Central memory CD8-positive, alpha-beta T cell (primary cell): ENCODE measurements around the gene SGO2.

ENCODE experiments used
- ATAC-seq: fragments of 150-1000 bp; cut with Tn5 transposase; replicated peaks from 2 replicates; pipeline ENCODE4 v1.10.0; 2022; ENCODE audit warnings: mild to moderate bottlenecking, moderate FRiP score, moderate number of reproducible peaks; ENCODE audit not compliant: poor library complexity, severe bottlenecking; ENCODE audit errors: extremely low read depth
- DNase-seq, 2 donors: peaks; one replicate each; pipeline ENCODE4 v3.0.0; 2021; ENCODE audit warnings: low spot score in 2 of 2
- H3K27ac Mint-ChIP-seq: one replicate; pipeline ENCODE4 v1.8.0; 2022; ENCODE audit warnings: low read depth, mild to moderate bottlenecking, moderate library complexity, mixed read lengths
- H3K27me3 Mint-ChIP-seq: one replicate; pipeline ENCODE4 v1.8.0; 2022; ENCODE audit warnings: mixed read lengths
- H3K36me3 Mint-ChIP-seq: one replicate; pipeline ENCODE4 v1.8.0; 2022; ENCODE audit warnings: mild to moderate bottlenecking, moderate library complexity, mixed read lengths; ENCODE audit not compliant: insufficient read depth
- H3K4me1 Mint-ChIP-seq: one replicate; pipeline ENCODE4 v1.8.0; 2022; ENCODE audit warnings: mixed read lengths
- H3K4me3 Mint-ChIP-seq: one replicate; pipeline ENCODE4 v1.8.0; 2022; ENCODE audit warnings: mild to moderate bottlenecking, moderate library complexity, mixed read lengths
- H3K9me3 Mint-ChIP-seq: one replicate; pipeline ENCODE4 v1.8.0; 2022; ENCODE audit warnings: mixed read lengths

The SGO2 gene

DNA sequence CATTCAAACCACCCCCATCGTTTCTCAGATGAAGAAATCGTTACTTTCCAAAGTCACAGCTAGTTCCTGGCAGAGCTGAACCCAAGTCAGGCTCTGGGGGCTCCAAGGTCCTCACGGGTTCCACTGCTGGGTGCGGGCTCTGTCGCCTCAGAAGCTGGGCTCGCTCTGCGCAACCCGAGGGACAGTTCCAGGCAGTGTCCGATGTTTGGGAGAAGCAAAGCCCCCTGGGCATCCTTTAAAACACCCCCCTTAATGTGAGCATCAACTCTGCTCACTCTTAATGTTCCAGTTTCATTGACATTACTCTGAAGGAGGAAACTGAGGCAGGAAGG lies 60.6 kb downstream of the SGO2 start:
- Mint-ChIP-seq H3K9me3 (no peaks in the 10 kb centered on the region), H3K27me3 (peaks cover 14% of the 10 kb centered on the region), H3K27ac (no peak overlapping the region), H3K36me3 (no peaks in the 10 kb centered on the region), H3K4me3 (peak overlapping the region; percentile 75), H3K4me1 (peaks cover 6% of the 10 kb centered on the region)
- ATAC-seq (no peak), DNase-seq (no peak)

- H3K4me1 Mint-ChIP-seq = peaks cover 6% of the 10 kb centered on the region
- H3K27ac Mint-ChIP-seq = no peak overlapping the region
- no peak for DNase-seq
- H3K27me3 Mint-ChIP-seq = peaks cover 19% of the 10 kb centered on the region
- H3K36me3 Mint-ChIP-seq = no peaks in the 10 kb centered on the region
- no peak for ATAC-seq
- H3K9me3 Mint-ChIP-seq = no peaks in the 10 kb centered on the region
- H3K4me3 Mint-ChIP-seq = no peak overlapping the region
Measured at GRCh38 chr2:200587007-200587616, 61.1 kb downstream of the SGO2 start.

GRCh38 chr2:200588076-200588678 lies 62.2 kb downstream of the SGO2 start:
- DNase-seq (no peak), ATAC-seq (no peak)
- Mint-ChIP-seq H3K9me3 (no peaks in the 10 kb centered on the region), H3K27ac (no peak overlapping the region), H3K4me3 (no peak overlapping the region), H3K27me3 (peaks cover 30% of the 10 kb centered on the region), H3K4me1 (peaks cover 6% of the 10 kb centered on the region), H3K36me3 (no peaks in the 10 kb centered on the region)

GRCh38 chr2:200590090-200590489 lies 64.1 kb downstream of the SGO2 start:
- Mint-ChIP-seq H3K36me3 (no peaks in the 10 kb centered on the region), H3K9me3 (no peaks in the 10 kb centered on the region), H3K27ac (no peak overlapping the region), H3K27me3 (peaks cover 46% of the 10 kb centered on the region), H3K4me3 (no peak overlapping the region), H3K4me1 (peaks cover 6% of the 10 kb centered on the region)
- ATAC-seq (no peak), DNase-seq (no peak)

DNA sequence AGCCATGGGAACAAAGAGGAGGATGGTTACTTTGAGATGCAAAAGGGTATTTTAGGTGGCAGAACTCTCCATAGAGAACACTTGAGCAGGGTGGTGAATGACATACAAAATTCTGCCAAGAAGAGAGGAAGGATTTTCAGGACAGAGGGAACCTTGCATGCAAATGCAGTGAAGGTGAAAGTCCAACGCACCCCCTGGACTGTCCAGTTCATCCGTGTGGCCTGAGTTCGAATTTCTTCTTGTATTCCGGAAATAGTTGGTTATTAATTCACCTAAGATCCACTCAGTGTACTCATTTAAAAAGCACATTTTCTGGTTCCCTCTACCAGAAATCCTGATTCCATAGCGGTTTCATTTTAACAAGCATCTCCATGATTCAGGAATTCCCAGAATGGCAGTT lies 65.3 kb downstream of the SGO2 start:
- Mint-ChIP-seq H3K9me3 (no peaks in the 10 kb centered on the region), H3K4me1 (peaks cover 2% of the 10 kb centered on the region), H3K27me3 (peaks cover 56% of the 10 kb centered on the region), H3K36me3 (no peaks in the 10 kb centered on the region), H3K4me3 (no peak overlapping the region), H3K27ac (no peak overlapping the region)
- DNase-seq (no peak), ATAC-seq (no peak)

- Mint-ChIP-seq H3K27me3 (peaks cover 66% of the 10 kb centered on the region), H3K4me3 (no peak overlapping the region), H3K9me3 (no peaks in the 10 kb centered on the region), H3K36me3 (no peaks in the 10 kb centered on the region), H3K27ac (no peak overlapping the region), H3K4me1 (no peaks in the 10 kb centered on the region)
- DNase-seq = no peak
- no peak for ATAC-seq
Measured at GRCh38 chr2:200592406-200593075, 66.5 kb downstream of the SGO2 start.

GRCh38 chr2:200593905-200594304 lies 67.9 kb downstream of the SGO2 start:
- H3K4me3 Mint-ChIP-seq = no peak overlapping the region
- no peaks in the 10 kb centered on the region for H3K4me1 Mint-ChIP-seq
- H3K27ac Mint-ChIP-seq = no peak overlapping the region
- no peaks in the 10 kb centered on the region for H3K9me3 Mint-ChIP-seq
- DNase-seq (no peak), ATAC-seq (no peak)
- peaks cover 80% of the 10 kb centered on the region for H3K27me3 Mint-ChIP-seq
- H3K36me3 Mint-ChIP-seq = no peaks in the 10 kb centered on the region

- peaks cover 90% of the 10 kb centered on the region for H3K27me3 Mint-ChIP-seq
- no peaks in the 10 kb centered on the region for H3K4me1 Mint-ChIP-seq
- no peak overlapping the region for H3K4me3 Mint-ChIP-seq
- no peaks in the 10 kb centered on the region for H3K9me3 Mint-ChIP-seq
- ATAC-seq = no peak
- no peak overlapping the region for H3K27ac Mint-ChIP-seq
- no peaks in the 10 kb centered on the region for H3K36me3 Mint-ChIP-seq
- DNase-seq = no peak
Measured at GRCh38 chr2:200595913-200596312, 69.9 kb downstream of the SGO2 start.

DNA sequence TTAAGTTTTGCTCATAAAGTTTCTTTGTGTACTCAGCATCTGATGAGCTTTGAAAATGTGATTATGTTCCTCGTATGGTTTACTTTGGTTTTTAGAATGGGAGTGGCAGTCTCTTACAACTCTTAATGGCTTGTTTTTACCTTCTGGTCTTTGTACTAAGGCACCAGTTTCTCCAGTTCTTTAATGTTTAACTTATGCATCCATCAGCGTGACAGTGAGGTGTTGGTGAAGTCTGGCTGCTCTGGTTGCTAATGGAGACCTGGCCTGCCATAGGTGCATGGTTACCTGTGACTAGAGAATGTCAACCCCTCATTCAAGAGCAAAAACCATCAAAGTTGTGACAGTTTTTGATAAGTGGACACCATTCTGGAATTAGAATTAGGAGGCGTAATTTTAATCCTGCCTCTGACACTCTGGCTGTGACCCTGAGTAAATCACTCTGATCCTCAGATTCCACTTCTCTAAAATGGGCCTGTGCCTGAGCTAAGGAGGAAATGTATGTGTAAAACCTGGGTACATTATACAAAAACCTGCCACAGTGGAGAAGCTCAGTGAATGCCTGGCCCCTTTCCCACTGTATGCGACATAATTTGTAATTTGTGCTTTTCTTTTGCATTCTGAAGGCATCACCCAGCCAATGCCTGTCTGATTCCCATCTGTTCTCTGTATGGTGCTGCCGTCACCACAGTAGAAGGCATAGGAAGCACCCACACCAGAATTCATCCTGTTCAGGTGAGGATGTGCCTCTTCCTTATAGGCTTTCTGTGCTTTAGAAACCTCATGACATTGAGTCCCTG lies 71.0 kb downstream of the SGO2 start:
- H3K4me3 Mint-ChIP-seq = no peak overlapping the region
- H3K27me3 Mint-ChIP-seq = peaks cover 84% of the 10 kb centered on the region
- ATAC-seq = no peak
- no peaks in the 10 kb centered on the region for H3K9me3 Mint-ChIP-seq
- no peak overlapping the region for H3K27ac Mint-ChIP-seq
- DNase-seq = no peak
- no peaks in the 10 kb centered on the region for H3K36me3 Mint-ChIP-seq
- H3K4me1 Mint-ChIP-seq = no peaks in the 10 kb centered on the region

DNA sequence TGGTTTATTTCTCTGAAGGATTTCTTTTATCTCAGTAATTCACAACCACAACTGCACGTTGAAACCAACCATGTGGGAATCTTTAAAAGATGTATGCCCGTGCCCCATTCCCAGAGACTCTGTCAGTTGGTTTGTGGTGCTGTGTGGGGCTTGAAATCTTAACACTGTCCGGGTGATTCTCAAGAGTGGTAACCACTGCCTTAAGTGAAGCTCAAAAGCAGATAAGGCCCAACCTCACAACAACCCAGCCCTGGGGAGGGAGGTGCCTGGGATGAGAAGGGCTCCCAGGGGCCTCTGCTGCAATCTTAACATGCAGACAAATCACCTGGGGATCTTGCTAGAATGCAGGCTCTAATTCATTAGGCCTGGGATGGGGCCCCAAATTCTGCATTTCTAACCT lies 73.2 kb downstream of the SGO2 start:
- Mint-ChIP-seq H3K36me3 (no peaks in the 10 kb centered on the region), H3K27ac (no peak overlapping the region), H3K4me3 (no peak overlapping the region), H3K27me3 (peaks cover 62% of the 10 kb centered on the region), H3K9me3 (no peaks in the 10 kb centered on the region), H3K4me1 (no peaks in the 10 kb centered on the region)
- ATAC-seq (no peak), DNase-seq (no peak)

GRCh38 chr2:200600549-200601225 lies 74.7 kb downstream of the SGO2 start:
- ATAC-seq (no peak), DNase-seq (no peak)
- Mint-ChIP-seq H3K36me3 (no peaks in the 10 kb centered on the region), H3K27ac (no peak overlapping the region), H3K4me3 (no peak overlapping the region), H3K27me3 (peaks cover 52% of the 10 kb centered on the region), H3K9me3 (no peaks in the 10 kb centered on the region), H3K4me1 (no peaks in the 10 kb centered on the region)

GRCh38 chr2:200602584-200602983 lies 76.6 kb downstream of the SGO2 start:
- Mint-ChIP-seq H3K27ac (no peak overlapping the region), H3K36me3 (no peaks in the 10 kb centered on the region), H3K4me1 (no peaks in the 10 kb centered on the region), H3K9me3 (no peaks in the 10 kb centered on the region), H3K27me3 (peaks cover 43% of the 10 kb centered on the region), H3K4me3 (no peak overlapping the region)
- no peak for ATAC-seq
- no peak for DNase-seq
